ENCODE measurements around the gene INSYN2B. TPM values are rescaled to one million over a fixed set of nuclear protein-coding genes. Genes with fewer than 3 reads are reported as not detected.

Gene INSYN2B
- polyA plus RNA-seq, 3 donors, result 0.28 TPM; not detected in 2

DNA sequence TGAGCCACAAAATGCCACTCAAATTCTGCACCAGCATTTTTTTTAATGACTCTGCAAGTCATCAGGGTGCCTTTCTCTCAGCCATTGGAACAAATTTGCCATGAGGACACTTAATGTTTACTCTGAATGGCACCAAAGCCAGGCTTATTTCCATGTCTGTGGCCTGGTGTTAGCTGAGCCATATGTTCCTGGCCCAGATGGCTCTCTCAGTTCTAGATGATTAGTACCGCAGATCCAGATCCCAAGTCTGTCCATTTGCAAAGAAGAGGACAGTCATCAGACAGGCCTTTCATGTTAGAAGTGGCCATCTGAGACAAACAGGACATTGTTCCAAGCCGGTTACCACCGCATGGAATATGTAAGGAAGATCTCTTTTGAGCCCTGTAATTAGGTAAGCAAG, 70.3 kb downstream of the INSYN2B start:
- WGBS, 3 donors, result 80 to 93% (median 80%) methylated on average over 3 of the region's 3 CpGs
- H3K27ac ChIP-seq (ENCODE audit: low read depth, low read length), result no peak overlapping the region

DNA sequence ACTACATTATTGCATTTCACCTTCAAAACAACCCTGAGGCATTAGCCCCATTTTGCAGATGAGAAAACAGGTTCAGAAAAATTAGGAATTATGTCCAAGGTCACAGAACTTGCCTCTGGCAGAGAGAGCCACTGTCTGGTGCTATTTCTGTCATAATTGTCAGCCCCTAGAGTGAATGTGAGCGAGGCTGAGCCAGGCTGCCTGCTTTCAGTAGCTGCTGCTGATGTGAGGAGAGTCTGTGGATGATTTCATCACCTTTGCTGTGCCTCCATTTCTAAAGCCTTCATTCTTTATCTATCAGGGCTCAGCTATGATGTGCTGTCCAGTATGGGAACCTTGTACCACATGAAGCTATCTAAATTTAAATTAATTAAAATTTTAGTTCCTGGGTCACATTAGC, 71.4 kb downstream of the INSYN2B start:
- no peak overlapping the region for H3K27ac ChIP-seq (ENCODE audit: low read depth, low read length)
- 55 to 71% (median 64%) methylated on average over 1 of the region's 1 CpG for WGBS, 3 donors

DNA sequence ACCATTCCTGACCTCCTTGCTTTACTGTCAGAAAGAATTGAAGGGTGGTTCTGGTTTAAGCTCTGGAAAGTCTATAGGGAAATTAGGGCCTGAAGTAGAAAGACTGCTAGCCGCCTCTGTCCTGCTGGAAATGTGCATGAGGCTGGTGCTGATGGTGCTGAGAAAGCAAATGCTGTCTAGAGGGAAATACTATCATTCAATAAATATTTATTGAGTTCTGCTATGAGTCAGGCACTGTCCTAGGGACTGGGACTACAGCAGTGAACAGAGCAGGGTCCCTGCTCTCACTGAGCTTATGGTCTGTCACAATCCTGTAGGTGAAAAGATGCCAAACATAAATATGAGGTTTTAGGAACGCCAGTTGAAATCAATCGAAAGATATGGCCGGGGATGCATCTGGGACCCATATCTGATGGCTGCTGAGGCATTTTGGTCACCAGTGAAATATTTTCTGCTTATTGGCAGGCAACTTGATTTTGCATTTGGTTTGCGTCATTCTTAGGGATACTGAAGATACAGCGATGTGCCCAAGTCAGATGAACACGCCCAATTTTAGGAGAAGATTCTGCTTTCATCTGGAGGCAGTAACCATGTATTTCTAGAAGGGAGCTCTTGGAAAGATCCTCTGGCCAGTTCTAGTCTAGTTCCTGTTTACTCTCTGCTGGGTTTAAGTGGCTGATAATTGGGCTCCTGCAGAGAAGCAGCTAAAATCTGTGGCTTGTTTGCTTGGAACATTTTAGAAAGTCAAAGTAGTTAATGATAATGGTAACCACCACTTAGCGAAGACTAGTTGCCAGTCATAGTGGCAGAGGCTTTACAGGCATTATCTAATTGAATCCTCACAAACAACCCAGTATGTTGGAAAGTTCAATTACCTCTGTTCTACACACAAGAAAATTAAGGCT, 73.3 kb downstream of the INSYN2B start:
- H3K27ac ChIP-seq (ENCODE audit: low read depth, low read length), result no peak overlapping the region
- 72 to 81% (median 77%) methylated on average over 8 of the region's 8 CpGs for whole genome bisulfite sequencing, 3 donors

DNA sequence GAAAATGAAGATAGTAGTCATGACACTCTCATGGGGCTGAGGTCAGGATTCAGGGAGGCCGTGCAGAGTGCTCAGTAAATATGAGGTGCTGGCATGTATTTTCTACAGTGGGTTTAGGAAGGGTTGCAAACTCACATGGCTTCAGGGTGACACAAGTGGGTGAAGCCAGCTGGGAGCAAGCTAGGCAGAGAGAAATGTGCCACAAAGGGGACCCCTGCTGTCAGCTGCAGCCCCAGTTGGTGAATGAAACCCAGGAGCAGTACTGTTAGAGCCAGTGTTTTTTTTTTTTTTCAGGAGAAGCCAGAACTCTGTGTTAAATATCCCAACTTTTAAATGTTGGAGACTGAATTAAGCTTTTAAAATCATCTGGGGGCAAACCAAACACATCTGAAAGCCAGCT, 75.3 kb downstream of the INSYN2B start:
- 68 to 85% (median 84%) methylated on average over 1 of the region's 1 CpG for WGBS, 3 donors
- H3K27ac ChIP-seq (ENCODE audit: low read depth, low read length), result no peak overlapping the region

DNA sequence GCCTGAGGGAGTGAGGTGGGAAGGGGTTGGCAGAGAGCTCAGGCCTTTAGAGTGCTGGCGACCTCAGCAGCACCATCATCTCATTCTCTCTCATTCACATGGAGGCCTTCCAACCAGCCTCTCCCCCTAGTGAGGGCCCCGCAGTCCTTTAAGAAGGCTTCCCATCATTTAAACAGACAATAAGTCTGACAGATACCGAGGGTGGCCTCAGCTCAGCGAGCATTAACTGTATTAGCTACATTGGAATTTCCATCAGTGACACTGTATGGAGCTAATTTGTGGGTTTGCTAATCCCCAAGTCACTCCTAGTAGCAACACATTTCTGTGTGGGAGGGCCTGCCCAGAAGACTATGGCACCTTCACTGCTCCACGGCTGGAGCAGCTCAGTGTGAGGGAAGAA, 75.8 kb downstream of the INSYN2B start:
- WGBS, 3 donors, result 54 to 73% (median 68%) methylated on average over 5 of the region's 5 CpGs

DNA sequence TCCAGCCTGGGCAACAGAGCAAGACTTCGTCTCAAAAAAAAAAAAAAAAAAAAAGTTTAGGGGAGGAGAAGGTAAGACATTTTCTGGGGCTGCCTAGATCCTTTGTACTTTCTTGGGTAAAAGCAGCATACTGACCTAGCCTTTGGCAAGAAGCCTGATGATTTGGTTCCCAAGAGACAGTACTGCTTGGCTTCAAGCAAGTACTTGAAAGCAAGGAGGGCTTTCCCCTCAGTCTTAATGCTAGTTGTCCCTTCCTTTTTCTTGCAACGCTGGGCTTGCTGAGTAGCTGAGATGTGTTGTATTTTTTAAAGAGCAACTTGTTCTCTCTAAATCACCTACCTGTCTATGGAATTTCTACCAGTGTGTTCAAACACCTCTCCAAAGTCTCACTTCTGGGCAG, 76.2 kb downstream of the INSYN2B start:
- H3K27ac ChIP-seq (ENCODE audit: low read depth, low read length), result no peak overlapping the region
- 39 to 71% (median 49%) methylated on average over 2 of the region's 2 CpGs for WGBS, 3 donors

More for the DNA sequence above, 75.8 kb downstream of the INSYN2B start:
- no peak overlapping the region for H3K27ac ChIP-seq (ENCODE audit: low read depth, low read length)

DNA sequence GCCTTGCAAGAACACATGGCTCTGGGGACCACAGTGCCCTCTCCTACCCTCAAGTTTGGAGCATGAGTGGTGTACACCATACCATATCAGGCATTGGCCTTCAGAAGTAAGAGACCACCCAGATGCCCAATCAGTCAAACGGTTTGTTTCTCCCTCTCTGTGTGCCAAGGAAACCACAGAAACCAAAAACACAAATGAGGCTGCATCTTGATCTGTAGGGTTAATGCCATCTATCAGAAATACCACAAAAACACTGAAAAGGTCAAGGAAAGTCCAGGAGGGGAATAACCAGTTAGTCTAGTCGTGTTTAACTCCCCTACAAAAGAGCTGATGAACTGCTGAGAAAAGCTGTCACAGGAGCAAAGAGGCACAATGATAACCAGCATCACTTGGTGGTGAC, 78.4 kb downstream of the INSYN2B start:
- WGBS, 3 donors, result 30 to 61% (median 46%) methylated on average over 2 of the region's 2 CpGs

DNA sequence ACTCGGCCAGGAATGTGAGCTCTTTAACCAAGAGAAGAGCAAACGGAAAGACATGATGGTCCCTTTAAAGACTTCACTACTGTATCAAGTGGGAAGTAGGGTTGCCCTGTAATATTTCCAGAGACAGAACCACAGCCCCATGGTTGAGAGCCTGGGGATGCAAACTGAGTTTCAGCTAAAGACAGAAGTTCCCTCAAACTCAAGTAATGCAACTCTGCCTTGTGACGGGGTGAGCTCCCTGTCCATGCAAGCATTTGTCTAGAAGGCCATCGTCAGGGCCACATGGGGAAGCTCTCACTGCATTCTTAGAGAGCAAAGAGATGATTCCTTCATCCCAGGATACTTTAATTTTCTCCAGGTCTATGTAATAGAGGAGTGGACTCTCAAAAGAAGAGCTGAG, 82.8 kb downstream of the INSYN2B start:
- no peak overlapping the region for H3K27ac ChIP-seq (ENCODE audit: low read depth, low read length)
- WGBS, 3 donors, result 75 to 88% (median 84%) methylated on average over 4 of the region's 4 CpGs

More for the DNA sequence above, 78.4 kb downstream of the INSYN2B start:
- no peak overlapping the region for H3K27ac ChIP-seq (ENCODE audit: low read depth, low read length)

DNA sequence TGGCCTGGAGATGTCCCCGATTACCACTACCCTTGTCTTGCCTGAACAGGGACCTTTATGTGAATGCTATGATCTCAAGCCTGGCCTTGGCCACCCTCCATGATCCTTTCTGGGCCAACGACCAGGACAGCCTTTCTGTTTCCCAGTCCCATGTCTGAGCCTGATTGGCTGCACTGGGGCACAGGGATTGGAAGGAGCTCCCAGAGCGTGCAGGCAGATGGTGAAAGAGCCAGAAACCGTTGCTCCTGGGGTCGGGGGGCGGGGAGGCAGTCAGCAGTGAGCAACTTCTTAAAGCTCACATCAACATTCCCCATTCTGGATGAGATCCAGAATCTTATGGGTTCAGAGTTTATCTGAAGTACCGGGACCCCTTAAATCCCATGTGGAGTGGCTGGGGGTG, 84.4 kb downstream of the INSYN2B start:
- WGBS, 3 donors, result 48 to 64% (median 54%) methylated on average over 7 of the region's 7 CpGs
- H3K27ac ChIP-seq (ENCODE audit: low read depth, low read length), result no peak overlapping the region

DNA sequence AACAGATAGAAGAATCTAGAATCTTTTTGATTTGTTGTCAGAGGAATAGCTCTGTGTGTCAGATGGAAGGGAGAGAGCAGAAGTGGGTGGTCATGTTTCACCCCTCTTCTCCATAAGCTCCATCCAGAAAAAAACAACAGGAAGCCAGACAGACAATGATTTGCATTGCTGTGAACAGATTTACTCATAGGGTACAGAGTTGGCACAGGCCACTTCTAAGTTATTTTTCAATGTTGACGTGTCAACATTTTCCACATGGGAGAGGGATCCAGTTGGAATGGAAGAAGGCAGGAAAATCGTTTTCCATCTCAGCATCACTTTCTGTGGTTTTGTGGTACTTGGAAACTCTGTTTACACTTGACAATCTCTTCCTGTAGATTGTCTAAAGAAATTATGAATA, 86.7 kb downstream of the INSYN2B start:
- H3K27ac ChIP-seq (ENCODE audit: low read depth, low read length), result no peak overlapping the region
- 33 to 58% (median 53%) methylated on average over 2 of the region's 2 CpGs for WGBS, 3 donors

DNA sequence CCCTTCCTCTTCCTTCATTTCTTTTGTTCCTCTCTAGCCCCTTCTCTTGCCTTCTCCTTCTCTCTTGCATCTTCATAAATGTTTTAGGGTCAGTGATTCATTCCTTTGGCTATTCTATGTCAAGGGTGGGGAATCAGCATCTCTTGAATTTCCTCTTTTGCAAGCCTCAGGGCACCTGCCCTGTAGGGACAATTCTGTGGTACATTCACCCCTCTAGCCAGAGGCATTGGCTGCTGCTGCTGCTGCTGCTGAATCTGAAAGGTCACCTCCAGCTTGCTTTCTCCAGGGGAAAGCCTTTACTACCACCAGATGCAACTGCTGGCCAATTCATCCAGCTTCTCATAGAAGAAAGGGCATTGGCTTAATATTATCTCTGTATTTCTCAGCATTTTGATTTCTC, 87.3 kb downstream of the INSYN2B start:
- no peak overlapping the region for H3K27ac ChIP-seq (ENCODE audit: low read depth, low read length)

DNA sequence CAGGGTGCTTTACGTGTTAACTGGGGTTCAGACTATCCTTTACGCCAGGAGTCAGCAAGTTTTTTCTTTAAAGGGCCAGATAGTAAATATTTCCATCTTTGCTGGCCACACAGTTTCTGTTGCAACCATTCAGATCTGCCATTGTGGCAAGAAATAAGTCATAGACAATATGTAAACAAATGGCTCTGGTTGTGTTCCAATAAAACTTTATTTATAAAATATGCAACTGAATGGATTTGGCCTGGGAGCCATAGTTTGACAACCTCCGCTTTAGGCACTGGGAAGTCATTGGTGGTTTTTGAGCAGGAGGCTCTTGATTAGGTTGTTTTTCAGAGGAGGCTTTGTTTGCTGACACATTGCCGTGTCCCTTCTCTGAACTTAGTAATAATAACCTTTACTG, 90.7 kb downstream of the INSYN2B start:
- H3K27ac ChIP-seq (ENCODE audit: low read depth, low read length), result no peak overlapping the region
- WGBS, 3 donors, result 69 to 84% (median 81%) methylated on average over 4 of the region's 4 CpGs

DNA sequence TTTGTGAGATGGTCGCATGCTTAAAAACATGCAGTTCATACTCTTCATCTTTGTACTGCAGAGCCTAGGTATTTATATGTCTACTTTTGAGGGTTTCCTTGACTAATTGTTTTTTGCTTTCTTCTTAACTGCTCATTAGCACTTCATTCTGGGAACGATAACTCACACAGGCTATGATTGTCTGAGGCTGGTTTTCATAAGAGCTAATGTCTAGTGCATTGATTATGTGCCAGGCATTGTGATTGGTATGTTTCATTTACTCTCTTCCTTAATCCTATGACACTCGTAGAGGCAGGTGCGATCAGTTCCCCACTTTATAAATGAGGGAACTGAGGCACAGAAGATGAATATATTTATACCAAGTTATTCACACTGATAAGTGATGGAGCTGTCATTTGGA, 93.6 kb downstream of the INSYN2B start:
- WGBS, 3 donors, result 37 to 95% (median 91%) methylated on average over 4 of the region's 4 CpGs
- no peak overlapping the region for H3K27ac ChIP-seq (ENCODE audit: low read depth, low read length)

DNA sequence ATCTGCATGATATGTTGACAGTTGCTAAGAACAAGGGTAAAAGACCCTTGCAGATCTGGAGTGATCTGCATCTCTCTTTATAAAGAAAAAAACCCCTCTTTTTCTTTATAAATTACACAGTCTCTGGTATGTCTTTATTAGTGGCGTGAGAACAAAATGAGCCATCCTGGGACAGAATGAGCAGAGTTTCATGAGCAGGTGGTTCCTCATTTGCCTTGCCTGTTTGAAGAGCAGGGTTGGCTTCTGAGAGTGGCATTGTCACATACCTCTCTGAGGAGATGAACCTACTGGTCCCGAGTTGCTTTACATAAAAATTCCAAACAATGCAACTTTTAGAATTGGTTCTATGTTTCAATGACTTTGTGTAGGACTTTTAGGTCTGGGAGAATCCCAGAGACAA, 94.3 kb downstream of the INSYN2B start:
- 74 to 89% (median 88%) methylated on average over 2 of the region's 2 CpGs for WGBS, 3 donors

DNA sequence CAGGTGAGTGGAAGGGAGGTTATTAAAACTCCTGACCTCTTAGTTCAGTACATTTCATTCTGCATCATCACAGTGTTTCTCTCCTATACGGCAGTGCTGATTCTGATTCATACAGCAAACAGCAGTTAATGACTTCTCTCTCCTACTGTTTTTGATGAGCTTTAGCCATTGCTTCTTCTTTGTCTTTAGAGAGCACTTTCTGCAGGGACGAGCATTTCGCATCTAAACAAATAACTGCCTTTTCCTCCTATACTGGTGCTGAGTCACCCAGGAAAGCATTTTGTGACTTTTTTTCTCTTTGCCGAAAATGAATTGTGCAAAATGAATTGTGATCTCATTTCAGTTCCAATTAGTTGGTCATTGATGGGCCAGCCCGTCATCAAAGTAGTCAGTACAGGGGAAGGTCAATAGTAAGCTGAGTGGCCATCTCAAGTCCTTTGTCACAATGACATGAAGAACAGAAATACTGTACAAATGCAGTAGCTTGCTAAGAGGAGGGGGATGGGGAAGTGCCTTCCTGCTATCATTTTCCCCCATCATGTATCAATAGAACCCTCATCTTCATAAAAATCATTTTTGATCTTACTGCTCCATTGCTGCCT, 98.5 kb downstream of the INSYN2B start:
- 51 to 75% (median 68%) methylated on average over 5 of the region's 5 CpGs for WGBS, 3 donors

More for the DNA sequence above, 94.3 kb downstream of the INSYN2B start:
- no peak overlapping the region for H3K27ac ChIP-seq (ENCODE audit: low read depth, low read length)

DNA sequence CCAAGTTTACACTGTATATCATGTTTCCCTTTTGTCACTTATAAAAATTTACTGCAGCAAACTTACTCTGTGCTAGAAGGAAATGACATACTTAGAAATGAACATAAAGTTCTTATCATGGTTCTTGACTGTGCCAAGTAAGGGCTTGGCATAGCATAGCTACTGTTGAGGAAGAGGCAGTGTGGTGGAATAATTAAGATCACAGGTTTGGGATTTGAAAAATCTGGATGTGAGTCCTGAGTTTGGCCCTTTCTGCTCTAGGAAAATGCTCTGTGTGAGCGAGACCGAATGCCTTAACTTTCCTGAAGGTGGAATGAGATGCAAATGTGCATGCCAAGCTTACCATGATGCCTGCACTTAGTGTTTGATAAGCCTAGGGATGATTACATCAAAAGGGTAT, 99.5 kb downstream of the INSYN2B start:
- H3K27ac ChIP-seq (ENCODE audit: low read depth, low read length), result no peak overlapping the region
- 94 to 96% (median 95%) methylated on average over 2 of the region's 2 CpGs for WGBS, 3 donors

More for the DNA sequence above, 98.5 kb downstream of the INSYN2B start:
- no peak overlapping the region for H3K27ac ChIP-seq (ENCODE audit: low read depth, low read length)

DNA sequence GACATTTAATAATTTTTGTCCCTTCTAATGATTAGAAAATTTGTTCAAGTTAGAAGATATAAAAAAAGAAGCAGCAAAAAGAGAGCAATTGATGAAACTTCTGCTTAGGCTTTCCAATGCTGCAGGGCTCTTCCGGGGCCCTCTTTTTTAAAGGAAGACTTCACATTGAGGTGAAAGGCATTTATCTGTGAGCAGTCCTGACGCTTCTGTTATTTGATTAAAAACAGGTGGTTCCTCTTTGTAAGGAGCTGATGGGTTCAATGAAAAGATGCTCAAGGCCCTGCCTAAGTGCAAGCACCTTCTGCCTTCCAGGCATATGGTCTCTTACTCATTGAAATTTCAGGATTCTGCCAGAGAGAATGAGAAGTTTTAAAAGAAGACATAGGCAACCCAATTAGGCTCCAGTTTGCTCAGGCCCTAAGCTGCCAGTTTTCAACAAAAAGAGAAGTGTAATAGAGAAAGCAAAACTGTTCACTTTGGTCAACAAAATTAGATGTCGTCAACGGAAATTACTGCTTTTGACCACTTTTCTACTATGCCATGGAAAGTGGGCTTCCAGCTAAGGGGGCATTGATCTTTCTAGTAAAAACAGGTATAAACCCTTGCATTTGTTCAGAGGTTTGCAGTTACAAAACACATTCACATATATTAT, 100.2 kb downstream of the INSYN2B start:
- WGBS, 3 donors, result 60 to 72% (median 63%) methylated on average over 4 of the region's 4 CpGs

DNA sequence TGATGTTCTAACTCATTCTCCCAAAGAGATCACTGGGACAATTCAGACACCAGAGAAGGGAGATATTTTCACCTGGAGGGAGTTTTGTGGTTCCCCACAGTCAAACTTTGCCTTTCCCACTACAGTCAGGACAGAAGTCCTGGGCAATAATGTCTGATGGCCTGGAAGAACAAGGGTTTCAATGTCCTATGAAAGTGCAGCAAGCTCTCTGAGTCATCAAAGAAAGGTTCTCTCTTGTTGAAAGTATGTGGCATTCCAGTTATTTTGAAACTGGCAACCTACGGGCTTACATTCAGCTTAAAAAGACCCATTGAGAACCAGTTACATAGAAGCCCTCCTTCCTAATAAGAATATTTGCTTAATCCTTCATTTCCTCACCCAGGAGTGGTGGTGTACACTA, 103.9 kb downstream of the INSYN2B start:
- WGBS, 3 donors, result 48 to 61% (median 48%) methylated on average over 1 of the region's 1 CpG
- no peak overlapping the region for H3K27ac ChIP-seq (ENCODE audit: low read depth, low read length)

More for the DNA sequence above, 100.2 kb downstream of the INSYN2B start:
- no peak overlapping the region for H3K27ac ChIP-seq (ENCODE audit: low read depth, low read length)

DNA sequence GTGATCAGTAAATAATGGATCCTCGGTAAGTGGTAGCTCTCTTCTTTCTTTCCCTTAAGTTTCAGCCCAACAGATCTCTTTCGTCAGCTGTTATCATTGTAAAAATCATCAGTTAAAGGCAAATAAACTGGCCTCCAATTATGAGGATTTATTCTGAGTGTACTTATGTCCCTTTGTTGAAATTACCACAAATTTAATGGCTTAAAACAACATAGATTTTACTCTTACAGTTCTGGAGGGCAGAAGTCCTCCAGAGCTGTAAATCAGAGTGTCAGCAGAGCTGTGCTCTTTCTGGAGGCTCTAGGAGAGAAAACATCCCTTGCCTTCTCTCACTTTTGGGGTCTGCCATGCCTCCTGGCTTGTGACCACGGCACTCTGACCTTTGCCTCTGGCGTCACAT, 104.6 kb downstream of the INSYN2B start:
- WGBS, 3 donors, result 55 to 65% (median 58%) methylated on average over 4 of the region's 4 CpGs
- no peak overlapping the region for H3K27ac ChIP-seq (ENCODE audit: low read depth, low read length)

Data from adipose tissue (tissue), 3 donors.